ENCODE measurements around the gene CALHM1.

Gene CALHM1

DNA sequence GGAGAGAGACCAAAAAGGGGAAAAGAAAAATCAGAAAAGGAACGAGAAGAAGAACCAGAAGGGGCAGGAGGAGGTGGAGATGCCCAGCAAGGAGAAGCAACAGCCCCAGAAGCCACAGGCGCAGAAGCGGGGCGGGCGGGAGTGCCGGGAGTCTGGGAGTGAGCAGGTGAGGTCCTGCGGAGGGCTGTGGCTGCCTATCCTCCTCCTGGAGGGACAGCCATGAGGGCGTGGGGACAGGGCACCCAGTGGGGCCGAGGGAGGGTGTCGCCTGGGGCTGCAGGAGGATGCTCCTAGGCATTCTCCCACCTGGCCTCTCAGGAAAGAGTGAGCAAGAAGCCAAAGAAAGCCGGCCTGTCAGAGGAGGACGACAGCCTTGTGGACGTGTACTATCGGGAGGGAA lies 18.3 kb downstream of the CALHM1 start:
- no peak overlapping the region for H3K27ac ChIP-seq
- no peak for TF ChIP-seq CTCF (conservative IDR thresholded peaks at IDR 0.05)

DNA sequence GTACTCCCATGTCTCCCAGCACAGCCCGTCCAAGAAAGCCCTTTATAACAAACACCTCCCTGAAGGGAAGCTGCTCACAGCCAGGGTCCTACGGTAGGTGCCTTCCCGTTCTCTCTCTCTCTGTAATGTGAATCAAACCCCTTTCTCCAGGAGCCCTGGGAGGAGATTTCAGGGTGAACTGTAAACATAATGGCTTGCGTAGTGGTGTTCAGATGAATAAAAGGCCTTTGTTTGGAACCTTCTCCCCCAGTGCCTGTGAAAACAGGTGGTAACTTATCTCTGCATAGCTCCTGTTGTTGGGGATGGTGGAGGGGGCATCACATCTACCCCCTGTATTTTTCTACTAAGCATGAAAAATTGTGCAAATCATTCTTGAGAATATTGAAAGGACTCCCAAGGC lies 18.9 kb downstream of the CALHM1 start:
- no peak for TF ChIP-seq CTCF (conservative IDR thresholded peaks at IDR 0.05)

GRCh38 chr10:103433858-103434257 lies 24.8 kb downstream of the CALHM1 start:
- no peak for TF ChIP-seq CTCF (conservative IDR thresholded peaks at IDR 0.05)
- H3K27ac ChIP-seq, result no peak overlapping the region

More for the DNA sequence above, 18.9 kb downstream of the CALHM1 start:
- no peak overlapping the region for H3K27ac ChIP-seq

- no peak for TF ChIP-seq CTCF (conservative IDR thresholded peaks at IDR 0.05)
- H3K27ac ChIP-seq, result peak overlapping the region; percentile 41
Measured at GRCh38 chr10:103431902-103432301, 26.8 kb downstream of the CALHM1 start.

GRCh38 chr10:103429647-103430046 lies 29.1 kb downstream of the CALHM1 start:
- no peak overlapping the region for H3K27ac ChIP-seq
- TF ChIP-seq CTCF (conservative IDR thresholded peaks at IDR 0.05), result no peak

GRCh38 chr10:103428989-103429643 lies 29.6 kb downstream of the CALHM1 start:
- TF ChIP-seq CTCF (conservative IDR thresholded peaks at IDR 0.05), result no peak
- no peak overlapping the region for H3K27ac ChIP-seq

GRCh38 chr10:103427866-103428265 lies 30.8 kb downstream of the CALHM1 start:
- TF ChIP-seq CTCF (conservative IDR thresholded peaks at IDR 0.05), result no peak
- H3K27ac ChIP-seq, result no peak overlapping the region

All from VCaP (cell line).